Body of pancreas (tissue), 4 donors: ENCODE data around the gene ST3GAL3. TPM values are rescaled to one million over a fixed set of nuclear protein-coding genes. Genes with fewer than 3 reads are reported as not detected.

ENCODE experiments used
- ATAC-seq: fragments of 150-250 bp; one replicate; pipeline ENCODE4 v1.9.1; 2016
- DNase-seq, 4 donors: peaks; one replicate each; pipeline ENCODE4 v3.0.0-alpha.2; 2019
- H3K27ac ChIP-seq, 4 donors: fragments of 200-600 bp; sonication (generic); 1 replicate in 3 of 4; 2 replicates in 1 of 4; pipeline versions ENCODE4 v1.5.1 to v1.6.1; 2016 to 2019; ENCODE audit warnings: mild to moderate bottlenecking in 1 of 4, mixed read lengths in 1 of 4, moderate library complexity in 1 of 4
- H3K27me3 ChIP-seq, 2 donors: fragments of 200-600 bp; sonication (generic); one replicate each; pipeline ENCODE4 v1.6.0; 2016; ENCODE audit warnings: mild to moderate bottlenecking in 1 of 2
- H3K36me3 ChIP-seq, 2 donors: fragments of 200-600 bp; sonication (generic); replicated peaks in 1 of 2; 2 replicates each; pipeline ENCODE4 v1.5.1; 2016; ENCODE audit warnings: low read depth in 2 of 2; ENCODE audit not compliant: insufficient read depth in 1 of 2
- H3K4me1 ChIP-seq: fragments of 200-600 bp; sonication (generic); one replicate; pipeline ENCODE4 v1.6.0; 2016
- H3K4me3 ChIP-seq, 2 donors: fragments of 200-600 bp; sonication (generic); 1 replicate in 1 of 2; 2 replicates in 1 of 2; pipeline ENCODE4 v1.5.1; 2016 to 2019
- H3K9me3 ChIP-seq, 3 donors: fragments of 200-600 bp; sonication (generic); 1 replicate in 2 of 3; 2 replicates in 1 of 3; pipeline ENCODE4 v1.5.1; 2016
- POLR2A ChIP-seq, 3 donors: fragments of 450-650 bp; IDR thresholded peaks; one replicate each; pipeline ENCODE4 v1.6.1; 2016; ENCODE audit warnings: antibody characterized with exemption in 3 of 3, mild to moderate bottlenecking in 2 of 3
- WGBS, 2 donors: methylation state at CpG; one replicate each; pipeline ENCODE4 v1.1.5; 2017; 5-methylcytosine and 5-hydroxymethylcytosine counted together
- intact Hi-C: fragments of 100-400 bp; cut with DNase I; formaldehyde crosslinking; loops from one replicate; pipeline ENCODE4 v1.15.1; 2023
- total RNA-seq, 2 donors: library from RNA; depleted of rRNA; stranded (reverse); fragments of >200 nt; gene quantifications; one replicate each; pipeline ENCODE4 v1.1.0, GENCODE V29; 2016
- TF ChIP-seq, protein P1 (sequence below), 7 experiments: fragments of 450-650 bp in 4 of 7; fragments of 200-600 bp in 3 of 7; sonication (generic) in 3 of 7; IDR thresholded peaks; one replicate each; pipeline ENCODE4 v1.5.1; 2016 to 2019; ENCODE audit warnings: antibody characterized with exemption in 7 of 7

ST3GAL3 gene
- total RNA-seq, 2 donors from 2014 or later: 14.5 to 15.2 TPM

DNA sequence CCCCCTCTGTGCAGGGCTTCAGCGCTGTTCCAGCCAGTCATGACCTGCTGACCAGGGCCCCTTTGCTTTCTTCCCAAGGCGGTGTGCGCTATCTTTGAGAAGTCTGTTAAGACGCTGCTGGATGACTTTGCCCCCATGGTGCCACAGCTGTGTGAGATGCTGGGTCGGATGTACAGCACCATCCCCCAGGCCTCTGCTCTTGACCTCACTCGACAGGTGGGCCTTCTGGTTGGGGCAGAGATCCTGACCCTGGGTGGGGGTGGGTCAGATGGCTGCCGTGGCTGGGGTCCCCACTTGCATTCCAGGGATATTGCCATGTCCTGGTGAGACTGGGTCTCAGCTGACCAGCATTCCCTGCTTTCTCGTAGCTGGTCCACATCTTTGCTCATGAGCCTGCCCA is 253.5 kb downstream of the ST3GAL3 start:
- Histone ChIP-seq H3K4me1 (no peaks in the 10 kb centered on the region), H3K27ac (no peak overlapping the region), H3K9me3 (no peaks in the 10 kb centered on the region), H3K36me3 (no peaks in the 10 kb centered on the region), H3K27me3 (no peaks in the 10 kb centered on the region), H3K4me3 (no peak overlapping the region)
- no peak for DNase-seq
- TF ChIP-seq, protein P1, sequence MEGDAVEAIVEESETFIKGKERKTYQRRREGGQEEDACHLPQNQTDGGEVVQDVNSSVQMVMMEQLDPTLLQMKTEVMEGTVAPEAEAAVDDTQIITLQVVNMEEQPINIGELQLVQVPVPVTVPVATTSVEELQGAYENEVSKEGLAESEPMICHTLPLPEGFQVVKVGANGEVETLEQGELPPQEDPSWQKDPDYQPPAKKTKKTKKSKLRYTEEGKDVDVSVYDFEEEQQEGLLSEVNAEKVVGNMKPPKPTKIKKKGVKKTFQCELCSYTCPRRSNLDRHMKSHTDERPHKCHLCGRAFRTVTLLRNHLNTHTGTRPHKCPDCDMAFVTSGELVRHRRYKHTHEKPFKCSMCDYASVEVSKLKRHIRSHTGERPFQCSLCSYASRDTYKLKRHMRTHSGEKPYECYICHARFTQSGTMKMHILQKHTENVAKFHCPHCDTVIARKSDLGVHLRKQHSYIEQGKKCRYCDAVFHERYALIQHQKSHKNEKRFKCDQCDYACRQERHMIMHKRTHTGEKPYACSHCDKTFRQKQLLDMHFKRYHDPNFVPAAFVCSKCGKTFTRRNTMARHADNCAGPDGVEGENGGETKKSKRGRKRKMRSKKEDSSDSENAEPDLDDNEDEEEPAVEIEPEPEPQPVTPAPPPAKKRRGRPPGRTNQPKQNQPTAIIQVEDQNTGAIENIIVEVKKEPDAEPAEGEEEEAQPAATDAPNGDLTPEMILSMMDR (IDR thresholded peaks at IDR 0.05): no peak
- no peak for TF ChIP-seq POLR2A (IDR thresholded peaks at IDR 0.05)
- intact Hi-C loops: no loop called here
- no peak for ATAC-seq
- WGBS, 2 donors: 80 to 93% methylated on average over 7 to 8 of the region's 8 CpGs

DNA sequence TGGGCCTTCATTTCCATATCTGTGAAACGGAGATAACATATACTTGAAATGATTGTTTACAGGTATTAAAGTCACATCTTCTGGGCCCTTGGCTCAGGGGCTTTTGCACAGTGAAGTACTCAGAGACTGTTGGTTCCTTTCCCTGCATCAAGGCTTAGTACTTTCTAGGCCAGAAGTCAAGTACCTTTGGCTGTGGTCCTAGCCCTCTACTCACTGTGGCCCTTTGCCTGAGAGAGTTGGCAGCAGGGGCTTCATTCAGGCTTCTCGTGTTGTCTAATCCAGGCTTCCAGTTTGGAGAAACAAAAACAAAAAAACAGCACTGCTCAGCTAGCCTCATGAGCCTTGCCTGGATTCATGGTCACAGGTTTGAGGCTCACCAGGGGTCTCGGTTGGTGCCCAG is 254.4 kb downstream of the ST3GAL3 start:
- Histone ChIP-seq H3K27ac (no peak overlapping the region), H3K9me3 (no peaks in the 10 kb centered on the region), H3K36me3 (no peaks in the 10 kb centered on the region), H3K4me3 (no peak overlapping the region), H3K27me3 (no peaks in the 10 kb centered on the region), H3K4me1 (no peaks in the 10 kb centered on the region)
- TF ChIP-seq, protein P1 (IDR thresholded peaks at IDR 0.05): no peak
- no peak for TF ChIP-seq POLR2A (IDR thresholded peaks at IDR 0.05)
- intact Hi-C loops: no loop called here
- 83 to 87% methylated on average over 3 of the region's 3 CpGs for WGBS, 2 donors
- DNase-seq: no peak
- ATAC-seq: no peak

DNA sequence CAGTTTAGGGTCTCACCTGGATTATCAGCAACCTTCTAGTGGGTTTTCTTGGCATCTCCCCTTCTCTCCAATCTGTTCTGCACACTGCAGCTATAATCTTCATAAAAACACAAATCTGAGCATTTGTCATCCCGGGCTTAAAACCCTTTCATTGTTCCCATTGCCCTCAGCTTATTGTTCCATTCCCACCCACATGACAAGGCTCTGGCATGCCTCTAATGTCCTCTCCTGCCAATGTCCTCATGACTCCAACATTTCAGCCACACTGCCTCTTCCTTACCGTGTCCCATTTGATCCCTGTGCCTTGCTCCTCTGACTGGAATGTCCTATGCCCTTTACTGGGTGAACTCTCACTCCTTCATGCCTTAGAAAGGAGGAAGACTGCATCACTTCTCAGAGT is 255.0 kb downstream of the ST3GAL3 start:
- Histone ChIP-seq H3K27ac (no peak overlapping the region), H3K36me3 (no peaks in the 10 kb centered on the region), H3K4me3 (no peak overlapping the region), H3K9me3 (no peaks in the 10 kb centered on the region), H3K27me3 (no peaks in the 10 kb centered on the region), H3K4me1 (no peaks in the 10 kb centered on the region)
- no peak for DNase-seq
- TF ChIP-seq POLR2A (IDR thresholded peaks at IDR 0.05): no peak
- TF ChIP-seq, protein P1 (IDR thresholded peaks at IDR 0.05): no peak
- WGBS, 2 donors: 92 to 94% methylated on average over 2 of the region's 2 CpGs
- no peak for ATAC-seq
- intact Hi-C loops: no loop called here

DNA sequence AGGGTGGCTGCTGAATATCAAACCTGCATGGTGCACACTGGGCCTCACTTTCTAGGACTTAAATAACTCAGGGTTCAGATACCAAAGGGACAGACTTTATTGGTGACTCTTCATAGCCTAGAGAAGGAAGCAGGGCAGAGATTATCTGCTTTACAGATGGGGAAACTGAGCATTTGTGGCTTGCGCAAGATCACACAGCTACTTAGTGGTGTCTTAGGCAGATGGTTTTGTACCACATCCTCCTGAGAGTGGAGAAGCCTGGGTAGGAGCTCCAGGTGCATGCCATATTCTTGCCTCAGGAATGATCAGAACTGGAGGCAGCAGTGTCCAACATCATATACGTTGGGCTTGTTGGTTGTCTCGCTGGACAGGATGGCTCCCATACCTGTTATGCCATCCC is 255.7 kb downstream of the ST3GAL3 start:
- intact Hi-C loops: no loop called here
- no peak for DNase-seq
- Histone ChIP-seq H3K27ac (no peak overlapping the region), H3K4me1 (no peaks in the 10 kb centered on the region), H3K9me3 (no peaks in the 10 kb centered on the region), H3K27me3 (no peaks in the 10 kb centered on the region), H3K4me3 (no peak overlapping the region), H3K36me3 (no peaks in the 10 kb centered on the region)
- TF ChIP-seq, protein P1 (IDR thresholded peaks at IDR 0.05): no peak
- no peak for TF ChIP-seq POLR2A (IDR thresholded peaks at IDR 0.05)
- no peak for ATAC-seq
- WGBS, 2 donors: 88 to 100% methylated on average over 2 to 3 of the region's 3 CpGs

DNA sequence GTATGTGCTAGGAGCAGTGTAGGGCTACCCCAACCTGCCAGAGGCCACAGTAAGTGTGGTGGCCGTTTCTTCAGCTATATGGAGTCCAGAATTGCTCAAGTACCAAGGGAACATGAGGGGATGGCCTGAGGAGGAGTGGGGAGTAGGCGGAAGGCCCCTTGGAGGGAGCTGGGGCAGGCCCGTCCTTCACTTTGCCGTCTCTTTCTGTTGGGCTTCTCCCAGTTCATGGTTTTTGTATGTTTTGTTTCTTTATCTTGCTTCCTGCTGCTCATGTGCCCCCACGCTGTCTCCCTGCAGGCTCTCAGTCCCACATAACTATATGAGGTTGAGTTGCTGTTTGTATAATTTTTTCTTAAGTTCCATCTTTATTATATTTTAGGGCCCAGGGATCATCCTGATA is 256.6 kb downstream of the ST3GAL3 start:
- ATAC-seq (no peak), DNase-seq (no peak)
- intact Hi-C loops: no loop called here
- H3K4me3 ChIP-seq: no peak overlapping the region
- no peaks in the 10 kb centered on the region for H3K36me3 ChIP-seq
- no peak overlapping the region for H3K27ac ChIP-seq
- TF ChIP-seq, protein P1 (IDR thresholded peaks at IDR 0.05): no peak
- no peak for TF ChIP-seq POLR2A (IDR thresholded peaks at IDR 0.05)
- H3K4me1 ChIP-seq: no peaks in the 10 kb centered on the region
- H3K9me3 ChIP-seq: no peaks in the 10 kb centered on the region
- 80 to 83% methylated on average over 5 of the region's 5 CpGs for WGBS, 2 donors
- no peaks in the 10 kb centered on the region for H3K27me3 ChIP-seq
